Erythroblast (primary cell): ENCODE results near the gene RHEB.

Experiments used
- GATA1 ChIP-seq: IDR thresholded peaks from 2 replicates; pipeline ENCODE4 v1.6.1; 2011; ENCODE audit warnings: low read depth, mild to moderate bottlenecking, control low read depth, low read length, moderate library complexity
- POLR2A ChIP-seq: IDR thresholded peaks from 2 replicates; pipeline ENCODE4 v1.6.1; 2011; ENCODE audit warnings: mild to moderate bottlenecking, low read length

DNA sequence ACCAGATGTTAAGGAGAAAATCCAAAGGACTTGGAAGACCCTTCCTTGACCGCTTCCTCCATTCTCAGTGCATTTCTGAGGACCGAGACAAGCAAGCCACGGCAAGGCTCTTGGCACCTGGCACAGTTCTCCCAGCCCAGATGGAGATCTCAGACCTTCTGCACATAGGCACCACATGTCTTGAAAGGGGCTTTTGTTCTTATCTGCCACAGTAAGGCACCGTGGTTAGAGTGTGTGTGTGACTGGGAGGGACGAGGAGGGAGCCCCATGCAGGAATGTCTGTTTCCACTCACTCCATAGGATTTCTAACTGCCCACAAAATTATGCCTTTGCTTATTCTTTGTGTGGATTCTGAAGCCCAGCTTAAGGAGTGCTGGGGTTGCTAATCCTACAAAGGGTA, 99.6 kb downstream of the RHEB start:
- no peak for TF ChIP-seq POLR2A
- no peak for TF ChIP-seq GATA1
